Sigmoid colon (tissue), 3 donors: ENCODE measurements around the gene XBP1.

Experiments used
- CTCF ChIP-seq, 4 experiments: fragments of 450-650 bp in 3 of 4; fragments of 200-600 bp in 1 of 4; IDR thresholded peaks; one replicate each; pipeline ENCODE4 v1.5.1; 2016 to 2019; ENCODE audit warnings: antibody characterized with exemption in 4 of 4, mild to moderate bottlenecking in 3 of 4, moderate library complexity in 2 of 4
- POLR2A ChIP-seq, 2 donors: fragments of 450-650 bp; IDR thresholded peaks; one replicate each; pipeline ENCODE4 v1.6.1; 2016; ENCODE audit warnings: antibody characterized with exemption in 2 of 2, mild to moderate bottlenecking in 2 of 2, moderate library complexity in 2 of 2

- TF ChIP-seq CTCF (IDR thresholded peaks at IDR 0.05) (no peak), POLR2A (IDR thresholded peaks at IDR 0.05) (no peak)
Observed at GRCh38 chr22:28819253-28820096, 19.1 kb upstream of the XBP1 start.
